GM18517 (cell line): ENCODE measurements around the gene MACROD2.
"Not testable (repeated sequence)": the region's sequence is repeated elsewhere in the genome, so short reads cannot be mapped to it uniquely, and the experiment has no call there.

Experiments
- ATAC-seq: cut with Tn5 transposase; IDR thresholded peaks from one replicate; pipeline ENCODE4 v1.9.1; 2021; ENCODE audit warnings: mild to moderate bottlenecking, moderate library complexity; ENCODE audit not compliant: unreplicated experiment

Gene MACROD2

GRCh38 chr20:14925300-14925699 lies 930.0 kb downstream of the MACROD2 start:
- no peak for ATAC-seq

GRCh38 chr20:14926436-14926835 lies 931.1 kb downstream of the MACROD2 start:
- not testable (repeated sequence) for ATAC-seq

GRCh38 chr20:14928083-14928482 lies 932.8 kb downstream of the MACROD2 start:
- ATAC-seq, result no peak

GRCh38 chr20:14929388-14929787 lies 934.1 kb downstream of the MACROD2 start:
- no peak for ATAC-seq

GRCh38 chr20:14932040-14932439 lies 936.7 kb downstream of the MACROD2 start:
- no peak for ATAC-seq

- ATAC-seq, result no peak
Observed at GRCh38 chr20:14935285-14935684, 940.0 kb downstream of the MACROD2 start.

- no peak for ATAC-seq
Observed at GRCh38 chr20:14937021-14937420, 941.7 kb downstream of the MACROD2 start.

- ATAC-seq, result no peak
Observed at GRCh38 chr20:14937846-14938245, 942.5 kb downstream of the MACROD2 start.

- ATAC-seq, result no peak
Observed at GRCh38 chr20:14947536-14947935, 952.2 kb downstream of the MACROD2 start.

- no peak for ATAC-seq
Observed at GRCh38 chr20:14947946-14948345, 952.6 kb downstream of the MACROD2 start.

- no peak for ATAC-seq
Observed at GRCh38 chr20:14948416-14948815, 953.1 kb downstream of the MACROD2 start.

- ATAC-seq, result no peak
Observed at GRCh38 chr20:14950633-14951032, 955.3 kb downstream of the MACROD2 start.

GRCh38 chr20:14951105-14951504 lies 955.8 kb downstream of the MACROD2 start:
- peak; percentile 56 for ATAC-seq

GRCh38 chr20:14951707-14952418 lies 956.5 kb downstream of the MACROD2 start:
- ATAC-seq, result no peak

- no peak for ATAC-seq
Observed at GRCh38 chr20:14953736-14954135, 958.4 kb downstream of the MACROD2 start.

- no peak for ATAC-seq
Observed at GRCh38 chr20:14955399-14955798, 960.1 kb downstream of the MACROD2 start.

GRCh38 chr20:14956026-14956425 lies 960.7 kb downstream of the MACROD2 start:
- ATAC-seq, result no peak

GRCh38 chr20:14956538-14956937 lies 961.2 kb downstream of the MACROD2 start:
- ATAC-seq, result no peak

GRCh38 chr20:14957402-14957801 lies 962.1 kb downstream of the MACROD2 start:
- no peak for ATAC-seq

- ATAC-seq, result no peak
Observed at GRCh38 chr20:14958626-14959025, 963.3 kb downstream of the MACROD2 start.

GRCh38 chr20:14959506-14960475 lies 964.5 kb downstream of the MACROD2 start:
- no peak for ATAC-seq

GRCh38 chr20:14960831-14961230 lies 965.5 kb downstream of the MACROD2 start:
- ATAC-seq, result no peak
